IMR-90 (cell line): ENCODE measurements around the gene NFATC1. TPM values are rescaled to one million over a fixed set of nuclear protein-coding genes. Genes with fewer than 3 reads are reported as not detected.

Source experiments
- ATAC-seq: fragments of 200-7000 bp; cut with Tn5 transposase; 2 replicates; pipeline ENCODE4 v1.9.1; 2020; ENCODE audit warnings: low read depth, mild to moderate bottlenecking, moderate library complexity
- BruUV-seq: library from RNA; stranded (reverse); fragments of 400-500 nt; replicated peaks from 2 replicates; lab custom pipeline; 2021; lab: Mats Ljungman, UMichigan
- CTCF ChIA-PET: fragments of 300-600 bp; formaldehyde crosslinking; extraction: SDS; loops from one replicate; lab custom pipeline; 2021; ENCODE audit warnings: antibody characterized with exemption; lab: Yijun Ruan, JAX
- POLR2A ChIA-PET: fragments of 300-600 bp; sonication (Branson Sonifier 250); formaldehyde crosslinking; loops from one replicate; lab custom pipeline; 2022; ENCODE audit warnings: antibody characterized with exemption; ENCODE audit not compliant: unreplicated experiment; lab: Charles Lee
- DNase-seq: peaks from one replicate; pipeline ENCODE4 v3.0.0; 2013
- H2AFZ ChIP-seq: replicated peaks from 2 replicates; pipeline ENCODE3; 2013; ENCODE audit warnings: low read length, mild to moderate bottlenecking; ENCODE audit not compliant: poor library complexity
- H2AK5ac ChIP-seq: 2 replicates; pipeline ENCODE4 v1.6.1; 2013; ENCODE audit warnings: low read depth, low read length, inconsistent platforms
- H2AK9ac ChIP-seq: replicated peaks from 2 replicates; pipeline ENCODE3; 2013; ENCODE audit warnings: mild to moderate bottlenecking, low read depth, low read length, moderate library complexity; ENCODE audit not compliant: poor library complexity
- H2BK120ac ChIP-seq: 2 replicates; pipeline ENCODE4 v1.6.1; 2013; ENCODE audit warnings: low read depth, low read length, inconsistent platforms
- H2BK15ac ChIP-seq: 3 replicates; pipeline ENCODE4 v1.6.1; 2013; ENCODE audit warnings: low read depth, low read length, inconsistent platforms
- H2BK20ac ChIP-seq: 2 replicates; pipeline ENCODE4 v1.6.1; 2013; ENCODE audit warnings: low read depth, mild to moderate bottlenecking, inconsistent platforms, low read length, moderate library complexity
- H2BK5ac ChIP-seq: 2 replicates; pipeline ENCODE4 v1.6.1; 2013; ENCODE audit warnings: mild to moderate bottlenecking, low read depth, low read length, inconsistent platforms; ENCODE audit not compliant: poor library complexity, severe bottlenecking
- H3K14ac ChIP-seq: replicated peaks from 2 replicates; pipeline ENCODE4 v1.6.1; 2013; ENCODE audit warnings: low read depth, low read length, inconsistent platforms
- H3K18ac ChIP-seq: 2 replicates; pipeline ENCODE4 v1.6.1; 2013; ENCODE audit warnings: low read depth, low read length, control low read depth
- H3K23ac ChIP-seq: 2 replicates; pipeline ENCODE4 v1.6.1; 2013; ENCODE audit warnings: low read depth, low read length, inconsistent platforms
- H3K27ac ChIP-seq: 2 replicates; pipeline ENCODE4 v1.5.1; 2013; ENCODE audit warnings: mild to moderate bottlenecking, control low read depth, low read length; ENCODE audit not compliant: insufficient read depth
- H3K27me3 ChIP-seq: 2 replicates; pipeline ENCODE4 v1.6.1; 2013; ENCODE audit warnings: low read length; ENCODE audit not compliant: control insufficient read depth, insufficient read depth
- H3K36me3 ChIP-seq: 2 replicates; pipeline ENCODE4 v1.6.1; 2013; ENCODE audit warnings: low read length, mixed read lengths; ENCODE audit not compliant: control insufficient read depth, insufficient read depth
- H3K4ac ChIP-seq: 2 replicates; pipeline ENCODE4 v1.6.1; 2013; ENCODE audit warnings: low read depth, low read length, inconsistent platforms
- H3K4me1 ChIP-seq: 2 replicates; pipeline ENCODE4 v1.6.1; 2013; ENCODE audit warnings: low read length, mixed read lengths; ENCODE audit not compliant: control insufficient read depth, insufficient read depth
- H3K4me2 ChIP-seq: 2 replicates; pipeline ENCODE4 v1.6.1; 2013; ENCODE audit warnings: low read depth, mild to moderate bottlenecking, control low read depth, low read length, moderate library complexity
- H3K4me3 ChIP-seq: 2 replicates; pipeline ENCODE4 v1.5.1; 2013; ENCODE audit warnings: low read depth, mild to moderate bottlenecking, control low read depth, low read length, moderate library complexity; ENCODE audit not compliant: insufficient read depth
- H3K56ac ChIP-seq: 2 replicates; pipeline ENCODE4 v1.6.1; 2013; ENCODE audit warnings: low read length, inconsistent platforms; ENCODE audit not compliant: insufficient read depth; ENCODE audit errors: extremely low read depth
- H3K79me1 ChIP-seq, 2 experiments: 2 replicates each; pipeline ENCODE4 v1.6.1; 2013; ENCODE audit warnings: low read length in 2 of 2, inconsistent platforms in 1 of 2, low read depth in 1 of 2
- H3K9ac ChIP-seq: 2 replicates; pipeline ENCODE4 v1.6.1; 2013; ENCODE audit warnings: low read depth, low read length, control low read depth
- H3K9me1 ChIP-seq: 2 replicates; pipeline ENCODE4 v1.6.1; 2013; ENCODE audit warnings: low read length, inconsistent platforms; ENCODE audit not compliant: insufficient read depth
- H3K9me3 ChIP-seq: 2 replicates; pipeline ENCODE4 v1.6.1; 2013; ENCODE audit warnings: low read length; ENCODE audit not compliant: control insufficient read depth, insufficient read depth
- H4K20me1 ChIP-seq: 2 replicates; pipeline ENCODE4 v1.6.1; 2013; ENCODE audit warnings: low read length, inconsistent platforms; ENCODE audit not compliant: insufficient read depth
- H4K5ac ChIP-seq: 2 replicates; pipeline ENCODE4 v1.6.1; 2013; ENCODE audit warnings: mild to moderate bottlenecking, low read depth, low read length, control low read depth
- H4K8ac ChIP-seq, 2 experiments: 2 replicates each; pipeline ENCODE4 v1.6.1; 2013; ENCODE audit warnings: low read depth in 2 of 2, low read length in 2 of 2, control low read depth in 1 of 2, inconsistent platforms in 1 of 2
- H4K91ac ChIP-seq: 2 replicates; pipeline ENCODE4 v1.6.1; 2013; ENCODE audit warnings: low read depth, low read length, inconsistent platforms; ENCODE audit not compliant: insufficient read depth
- BHLHE40 ChIP-seq: fragments of 150-350 bp; IDR thresholded peaks from 2 replicates; pipeline ENCODE4 v1.6.1; 2016; ENCODE audit warnings: mild to moderate bottlenecking, low read depth, low read length
- CEBPB ChIP-seq: IDR thresholded peaks from 2 replicates; pipeline ENCODE4 v1.6.1; 2012; ENCODE audit warnings: low read depth, low read length, improper control_type of control experiment
- CHD1 ChIP-seq: IDR thresholded peaks from 2 replicates; pipeline ENCODE4 v1.6.1; 2012; ENCODE audit warnings: low read depth, low read length, improper control_type of control experiment
- FOS ChIP-seq: fragments of 150-350 bp; IDR thresholded peaks from 2 replicates; pipeline ENCODE4 v1.6.1; 2016; ENCODE audit warnings: low read depth, low read length
- MAZ ChIP-seq: IDR thresholded peaks from 2 replicates; pipeline ENCODE4 v1.6.1; 2012; ENCODE audit warnings: low read depth, mild to moderate bottlenecking, low read length, improper control_type of control experiment, moderate library complexity, borderline replicate concordance
- MXI1 ChIP-seq: IDR thresholded peaks from 2 replicates; pipeline ENCODE4 v1.6.1; 2012; ENCODE audit warnings: low read depth, mild to moderate bottlenecking, low read length, moderate library complexity, borderline replicate concordance
- NFE2L2 ChIP-seq: fragments of 150-350 bp; IDR thresholded peaks from 2 replicates; pipeline ENCODE4 v1.6.1; 2016; ENCODE audit warnings: low read depth, mild to moderate bottlenecking, low read length
- POLR2A ChIP-seq: IDR thresholded peaks from 2 replicates; pipeline ENCODE4 v1.6.1; 2012; ENCODE audit warnings: mild to moderate bottlenecking, low read depth, low read length
- RAD21 ChIP-seq: IDR thresholded peaks from 2 replicates; pipeline ENCODE4 v1.6.1; 2012; ENCODE audit warnings: low read length, improper control_type of control experiment
- RCOR1 ChIP-seq: IDR thresholded peaks from 2 replicates; pipeline ENCODE4 v1.6.1; 2012; ENCODE audit warnings: mild to moderate bottlenecking, low read length, improper control_type of control experiment; ENCODE audit not compliant: insufficient replicate concordance
- RFX5 ChIP-seq: IDR thresholded peaks from 2 replicates; pipeline ENCODE4 v1.8.0; 2012; ENCODE audit warnings: low read depth, mild to moderate bottlenecking, low read length, moderate library complexity
- SMC3 ChIP-seq: fragments of 150-350 bp; IDR thresholded peaks from 2 replicates; pipeline ENCODE4 v1.6.1; 2016; ENCODE audit warnings: low read depth, mild to moderate bottlenecking, antibody characterized with exemption, low read length, moderate library complexity
- USF2 ChIP-seq: fragments of 150-350 bp; IDR thresholded peaks from 2 replicates; pipeline ENCODE4 v1.6.1; 2017; ENCODE audit warnings: mild to moderate bottlenecking, antibody characterized with exemption, low read length, low read depth
- WGBS, 2 experiments: methylation state at CpG; one replicate each; pipeline versions ENCODE4 v1.1.5 to v1.1.7; 2013; ENCODE audit warnings: missing lambda C conversion rate in 2 of 2; ENCODE audit not compliant: insufficient read length in 1 of 2; ENCODE audit errors: extremely low coverage in 2 of 2; 5-methylcytosine and 5-hydroxymethylcytosine counted together
- dilution Hi-C: fragments of 300-500 bp; cut with HindIII; formaldehyde crosslinking; loops from one replicate; pipeline ENCODE4 v1.14.3; 2018; ENCODE audit warnings: low sequenced_read_pairs; ENCODE audit not compliant: unreplicated experiment
- in situ Hi-C: fragments of 300-500 bp; cut with MboI; formaldehyde crosslinking; loops from 3 replicates; pipeline ENCODE4 v1.14.3; 2019; ENCODE audit warnings: low sequenced_read_pairs, inconsistent platforms, mixed read lengths
- intact Hi-C: fragments of 100-400 bp; cut with micrococcal nuclease; formaldehyde crosslinking; loops from 2 replicates; pipeline ENCODE4 v1.10.0; 2022
- polyA plus RNA-seq, 3 experiments: library from polyadenylated mRNA; depleted of rRNA; stranded (reverse); fragments of >200 nt; gene quantifications; 2 replicates each; pipeline ENCODE4 v1.2.3, GENCODE V29; 2012; ENCODE audit warnings: low replicate concordance in 1 of 3
- total RNA-seq: library from RNA; depleted of rRNA; stranded (reverse); fragments of >200 nt; gene quantifications from 2 replicates; pipeline ENCODE4 v1.2.3, GENCODE V29; 2012
- TF ChIP-seq, protein P1 (sequence below): fragments of 150-350 bp; IDR thresholded peaks from 2 replicates; pipeline ENCODE4 v1.6.1; 2016; ENCODE audit warnings: low read depth, mild to moderate bottlenecking, low read length, moderate library complexity, borderline replicate concordance
- TF ChIP-seq, protein P2 (sequence below): conservative IDR thresholded peaks from 2 replicates; pipeline ENCODE4 v1.5.1; 2012; ENCODE audit warnings: mild to moderate bottlenecking, low read depth, low read length, improper control_type of control experiment

Gene NFATC1
- total and polyA plus RNA-seq, 2 of the 4 experiments (the other 2 are of a cell fraction): 0.36 to 1.8 TPM

GRCh38 chr18:79416022-79416676, 20.4 kb downstream of the NFATC1 start:
- Histone ChIP-seq H3K27ac (no peak overlapping the region), H3K56ac (no peak overlapping the region), H3K14ac (no peak overlapping the region), H3K4me3 (no peak overlapping the region), H3K9me1 (no peaks in the 10 kb centered on the region), H4K20me1 (no peaks in the 10 kb centered on the region), H3K36me3 (peaks cover 11% of the 10 kb centered on the region; the same call in 1 of the 2 replicates), H3K4me1 (no peaks in the 10 kb centered on the region), H4K8ac (no peak overlapping the region), H3K79me1 (no peaks in the 10 kb centered on the region), H3K18ac (no peak overlapping the region), H3K4ac (no peak overlapping the region), H2BK5ac (no peak overlapping the region), H2AFZ (no peak overlapping the region), H2AK9ac (no peak overlapping the region), H3K9ac (no peak overlapping the region), H2BK15ac (no peak overlapping the region), H3K9me3 (no peaks in the 10 kb centered on the region), H3K23ac (no peak overlapping the region), H4K5ac (no peak overlapping the region), H3K4me2 (no peak overlapping the region), H3K27me3 (no peaks in the 10 kb centered on the region), H2BK20ac (no peak overlapping the region), H4K91ac (no peak overlapping the region), H2AK5ac (no peak overlapping the region), H2BK120ac (no peak overlapping the region)
- WGBS, 2 experiments: 73% methylated on average over 14 of the region's 24 CpGs; no CpG with 5 or more reads in 1 of the 2 experiments
- intact Hi-C loops (no loop called here), dilution Hi-C loops (no loop called here), in situ Hi-C loops (no loop called here)
- CTCF ChIA-PET: no interaction called here
- no peak for TF ChIP-seq RFX5
- TF ChIP-seq CEBPB: no peak
- no peak for TF ChIP-seq NFE2L2
- TF ChIP-seq SMC3: no peak
- no peak for TF ChIP-seq POLR2A
- no peak for TF ChIP-seq RAD21
- no peak for TF ChIP-seq USF2
- TF ChIP-seq, protein P1, sequence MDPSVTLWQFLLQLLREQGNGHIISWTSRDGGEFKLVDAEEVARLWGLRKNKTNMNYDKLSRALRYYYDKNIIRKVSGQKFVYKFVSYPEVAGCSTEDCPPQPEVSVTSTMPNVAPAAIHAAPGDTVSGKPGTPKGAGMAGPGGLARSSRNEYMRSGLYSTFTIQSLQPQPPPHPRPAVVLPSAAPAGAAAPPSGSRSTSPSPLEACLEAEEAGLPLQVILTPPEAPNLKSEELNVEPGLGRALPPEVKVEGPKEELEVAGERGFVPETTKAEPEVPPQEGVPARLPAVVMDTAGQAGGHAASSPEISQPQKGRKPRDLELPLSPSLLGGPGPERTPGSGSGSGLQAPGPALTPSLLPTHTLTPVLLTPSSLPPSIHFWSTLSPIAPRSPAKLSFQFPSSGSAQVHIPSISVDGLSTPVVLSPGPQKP: no peak
- no peak for TF ChIP-seq MXI1
- TF ChIP-seq RCOR1: no peak
- no peak for TF ChIP-seq CHD1
- TF ChIP-seq, protein P2, sequence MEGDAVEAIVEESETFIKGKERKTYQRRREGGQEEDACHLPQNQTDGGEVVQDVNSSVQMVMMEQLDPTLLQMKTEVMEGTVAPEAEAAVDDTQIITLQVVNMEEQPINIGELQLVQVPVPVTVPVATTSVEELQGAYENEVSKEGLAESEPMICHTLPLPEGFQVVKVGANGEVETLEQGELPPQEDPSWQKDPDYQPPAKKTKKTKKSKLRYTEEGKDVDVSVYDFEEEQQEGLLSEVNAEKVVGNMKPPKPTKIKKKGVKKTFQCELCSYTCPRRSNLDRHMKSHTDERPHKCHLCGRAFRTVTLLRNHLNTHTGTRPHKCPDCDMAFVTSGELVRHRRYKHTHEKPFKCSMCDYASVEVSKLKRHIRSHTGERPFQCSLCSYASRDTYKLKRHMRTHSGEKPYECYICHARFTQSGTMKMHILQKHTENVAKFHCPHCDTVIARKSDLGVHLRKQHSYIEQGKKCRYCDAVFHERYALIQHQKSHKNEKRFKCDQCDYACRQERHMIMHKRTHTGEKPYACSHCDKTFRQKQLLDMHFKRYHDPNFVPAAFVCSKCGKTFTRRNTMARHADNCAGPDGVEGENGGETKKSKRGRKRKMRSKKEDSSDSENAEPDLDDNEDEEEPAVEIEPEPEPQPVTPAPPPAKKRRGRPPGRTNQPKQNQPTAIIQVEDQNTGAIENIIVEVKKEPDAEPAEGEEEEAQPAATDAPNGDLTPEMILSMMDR: no peak
- TF ChIP-seq BHLHE40: no peak
- TF ChIP-seq FOS: no peak
- TF ChIP-seq MAZ: no peak
- ATAC-seq: no peak
- DNase-seq: no peak
- no TSS peak for BruUV-seq
- POLR2A ChIA-PET: no interaction called here
